A549 (cell line): Measurements from ENCODE around the gene LYPLAL1. TPM values are rescaled to one million over a fixed set of nuclear protein-coding genes. Genes with fewer than 3 reads are reported as not detected.

Experiments used
- ATAC-seq, 2 experiments: fragments of 200-7000 bp in 1 of 2; fragments of >200 bp in 1 of 2; cut with Nextera tagmentation in 1 of 2; cut with Tn5 transposase in 1 of 2; 3 replicates each; pipeline versions ENCODE4 v1.8.0 to v1.9.1; 2018 to 2020; ENCODE audit warnings: mild to moderate bottlenecking in 1 of 2, moderate library complexity in 1 of 2
- CTCF ChIA-PET: fragments of 300-600 bp; sonication (Branson Sonifier 250); formaldehyde crosslinking; extraction: SDS; loops from one replicate; lab custom pipeline; 2021; ENCODE audit warnings: antibody characterized with exemption, inconsistent platforms; lab: Yijun Ruan, JAX
- POLR2A ChIA-PET: fragments of 350-600 bp; formaldehyde crosslinking; extraction: SDS; loops from one replicate; lab custom pipeline; 2021; ENCODE audit warnings: antibody characterized with exemption, inconsistent platforms; lab: Yijun Ruan, JAX
- DNase-seq, 2 experiments: peaks; one replicate each; pipeline versions ENCODE4 v3.0.0 to v3.0.0-alpha.2; 2011 to 2016; ENCODE audit warnings: low read depth in 1 of 2, low spot score in 1 of 2
- FAIRE-seq: peaks from 2 replicates; lab custom pipeline; 2011; peaks lifted over from hg19 to GRCh38; lab: Jason Lieb, UNC
- H3K27ac ChIP-seq, 2 experiments: fragments of >200 bp; sonication (Bioruptor Twin); formaldehyde crosslinking; 3 replicates each; pipeline ENCODE4 v1.5.1; 2016 to 2017
- H3K4me1 ChIP-seq: fragments of >200 bp; sonication (Bioruptor Twin); formaldehyde crosslinking; 3 replicates; pipeline ENCODE4 v1.6.1; 2016
- H3K4me2 ChIP-seq: fragments of >200 bp; sonication (Bioruptor Twin); formaldehyde crosslinking; 3 replicates; pipeline ENCODE4 v1.6.1; 2016
- H3K4me3 ChIP-seq: fragments of >200 bp; sonication (Bioruptor Twin); formaldehyde crosslinking; 3 replicates; pipeline ENCODE4 v1.5.1; 2016
- H3K9me3 ChIP-seq: fragments of >200 bp; sonication (Bioruptor Twin); formaldehyde crosslinking; 3 replicates; pipeline ENCODE4 v1.6.1; 2016
- CEBPB ChIP-seq, 2 experiments: fragments of >200 bp in 1 of 2; sonication (Bioruptor Twin) in 1 of 2; formaldehyde crosslinking in 1 of 2; IDR thresholded peaks; 2 replicates each; pipeline ENCODE4 v1.6.1; 2012 to 2016
- ESRRA ChIP-seq: fragments of 150-350 bp; IDR thresholded peaks from 2 replicates; pipeline ENCODE4 v1.6.1; 2014; ENCODE audit warnings: mild to moderate bottlenecking, low read length, borderline replicate concordance
- FOXS1 ChIP-seq: fragments of 250-450 bp; sonication (Bioruptor Pico); IDR thresholded peaks from 2 replicates; pipeline ENCODE4 v1.5.0; 2020; ENCODE audit warnings: mild to moderate bottlenecking, moderate library complexity
- MAZ ChIP-seq: fragments of 150-350 bp; IDR thresholded peaks from 2 replicates; pipeline ENCODE4 v1.6.1; 2014; ENCODE audit warnings: antibody characterized with exemption, low read depth, low read length, borderline replicate concordance
- NFE2L2 ChIP-seq: fragments of 150-350 bp; conservative IDR thresholded peaks from 2 replicates; pipeline ENCODE4 v1.6.1; 2014; ENCODE audit warnings: low read length
- PHF8 ChIP-seq: fragments of 200-600 bp; sonication (generic); IDR thresholded peaks from 2 replicates; pipeline ENCODE4 v1.6.1; 2016; ENCODE audit warnings: low read depth, mild to moderate bottlenecking, antibody characterized with exemption, moderate library complexity, borderline replicate concordance
- POLR2A ChIP-seq: IDR thresholded peaks from 2 replicates; pipeline ENCODE4 v1.6.1; 2012; ENCODE audit warnings: mild to moderate bottlenecking, low read length
- RFX5 ChIP-seq: fragments of 450-650 bp; IDR thresholded peaks from 2 replicates; pipeline ENCODE4 v1.7.1; 2014; ENCODE audit warnings: antibody characterized with exemption, mild to moderate bottlenecking, moderate library complexity
- ZNF302 ChIP-seq: fragments of 250-450 bp; sonication (Bioruptor Pico); IDR thresholded peaks from 2 replicates; pipeline ENCODE4 v1.9.0; 2021; ENCODE audit warnings: inconsistent platforms, mild to moderate bottlenecking, moderate library complexity
- WGBS: methylation state at CpG from one replicate; pipeline ENCODE4 v1.1.6; 2017; ENCODE audit errors: missing lambda C conversion rate; 5-methylcytosine and 5-hydroxymethylcytosine counted together
- polyA plus RNA-seq, 4 experiments: library from polyadenylated mRNA; depleted of rRNA in 3 of 4; stranded (reverse); fragments of >200 nt; fragmentation: RNase III in 1 of 4; extraction: RNeasy Plus Mini Kit Qiagen cat#74134 plus additional on column Dnase treatment in 1 of 4; gene quantifications; 2 replicates in 3 of 4; 3 replicates in 1 of 4; pipeline ENCODE4 v1.2.3, GENCODE V29; 2011 to 2017
- TF ChIP-seq, protein P1 (sequence below): IDR thresholded peaks from 2 replicates; pipeline ENCODE4 v1.6.1; 2012
- TF ChIP-seq, protein P2 (sequence below): fragments of >200 bp; sonication (Bioruptor Twin); formaldehyde crosslinking; IDR thresholded peaks from 3 replicates; pipeline ENCODE4 v1.5.1; 2016
- TF ChIP-seq, protein P3 (sequence below): IDR thresholded peaks from 2 replicates; pipeline ENCODE4 v1.6.1; 2012; ENCODE audit warnings: low read depth, borderline replicate concordance

Gene LYPLAL1
- polyA plus RNA-seq, 2 of the 4 experiments (the other 2 are of a cell fraction) = 13.6 to 61.2 TPM

DNA sequence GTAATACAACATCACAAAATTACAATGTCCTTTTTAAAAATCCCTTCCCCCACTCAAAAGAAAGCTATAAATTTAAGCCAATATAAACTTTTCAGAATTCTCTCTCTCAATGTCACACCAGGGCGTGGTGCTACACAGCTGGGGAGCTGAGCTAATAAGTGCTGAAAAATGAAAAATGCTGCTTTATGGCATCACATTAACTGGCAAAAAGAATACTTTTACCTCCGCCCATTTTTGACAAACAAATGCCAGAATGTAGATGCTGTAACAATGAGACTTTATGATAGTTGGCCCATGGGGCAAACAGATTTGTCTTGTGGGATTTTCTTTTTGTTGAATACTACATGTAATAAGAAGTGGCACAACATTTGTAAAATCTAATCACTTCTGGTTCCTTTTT, 12.7 kb upstream of the LYPLAL1 start:
- Histone ChIP-seq H3K4me3 (no peak overlapping the region), H3K4me2 (peak overlapping the region; percentile 27), H3K27ac (no peak overlapping the region), H3K9me3 (no peaks in the 10 kb centered on the region), H3K4me1 (peaks cover 13% of the 10 kb centered on the region)
- TF ChIP-seq, protein P1, sequence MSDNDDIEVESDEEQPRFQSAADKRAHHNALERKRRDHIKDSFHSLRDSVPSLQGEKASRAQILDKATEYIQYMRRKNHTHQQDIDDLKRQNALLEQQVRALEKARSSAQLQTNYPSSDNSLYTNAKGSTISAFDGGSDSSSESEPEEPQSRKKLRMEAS = no peak
- TF ChIP-seq, protein P2, sequence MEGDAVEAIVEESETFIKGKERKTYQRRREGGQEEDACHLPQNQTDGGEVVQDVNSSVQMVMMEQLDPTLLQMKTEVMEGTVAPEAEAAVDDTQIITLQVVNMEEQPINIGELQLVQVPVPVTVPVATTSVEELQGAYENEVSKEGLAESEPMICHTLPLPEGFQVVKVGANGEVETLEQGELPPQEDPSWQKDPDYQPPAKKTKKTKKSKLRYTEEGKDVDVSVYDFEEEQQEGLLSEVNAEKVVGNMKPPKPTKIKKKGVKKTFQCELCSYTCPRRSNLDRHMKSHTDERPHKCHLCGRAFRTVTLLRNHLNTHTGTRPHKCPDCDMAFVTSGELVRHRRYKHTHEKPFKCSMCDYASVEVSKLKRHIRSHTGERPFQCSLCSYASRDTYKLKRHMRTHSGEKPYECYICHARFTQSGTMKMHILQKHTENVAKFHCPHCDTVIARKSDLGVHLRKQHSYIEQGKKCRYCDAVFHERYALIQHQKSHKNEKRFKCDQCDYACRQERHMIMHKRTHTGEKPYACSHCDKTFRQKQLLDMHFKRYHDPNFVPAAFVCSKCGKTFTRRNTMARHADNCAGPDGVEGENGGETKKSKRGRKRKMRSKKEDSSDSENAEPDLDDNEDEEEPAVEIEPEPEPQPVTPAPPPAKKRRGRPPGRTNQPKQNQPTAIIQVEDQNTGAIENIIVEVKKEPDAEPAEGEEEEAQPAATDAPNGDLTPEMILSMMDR = no peak
- TF ChIP-seq RFX5 = no peak
- no peak for TF ChIP-seq MAZ
- TF ChIP-seq ESRRA = no peak
- no peak for TF ChIP-seq PHF8
- no peak for DNase-seq
- ChIA-PET CTCF (interaction anchor here (0.7 to 1.1 kb wide), 2 partner anchors 10 to 715 kb away, joined by 3 read pairs; no protein-coding TSS in a partner anchor), POLR2A (no interaction called here)
- no peak for FAIRE-seq
- ATAC-seq = no peak
- 67% methylated on average over 2 of the region's 2 CpGs for WGBS

DNA sequence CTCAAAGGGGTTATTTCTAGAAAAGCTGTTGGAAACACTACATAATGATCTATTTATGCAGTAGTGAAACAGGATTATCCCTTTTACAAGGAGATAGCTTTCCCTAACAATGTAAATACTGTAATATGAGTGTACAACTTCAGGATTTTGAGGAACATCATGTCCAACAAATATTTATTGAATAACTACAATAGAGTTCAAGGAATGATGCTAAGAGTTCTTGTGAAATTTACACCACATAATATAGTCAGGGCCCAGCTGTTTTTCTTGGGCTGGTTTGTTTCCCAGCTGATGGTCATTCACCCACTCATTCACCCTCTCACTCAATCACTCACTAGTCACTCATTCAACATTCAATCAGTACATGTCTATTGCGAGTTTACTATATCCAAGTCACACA, 12.3 kb upstream of the LYPLAL1 start:
- no peak for TF ChIP-seq NFE2L2
- no peak for TF ChIP-seq POLR2A
- TF ChIP-seq, all 56 proteins: peak for 0
- FAIRE-seq = no peak
- WGBS = 100% methylated on average over 1 of the region's 1 CpG
- Histone ChIP-seq H3K4me1 (peaks cover 13% of the 10 kb centered on the region), H3K9me3 (no peaks in the 10 kb centered on the region), H3K27ac (no peak overlapping the region; a peak in 1 of 6 replicates), H3K4me3 (no peak overlapping the region), H3K4me2 (peak overlapping the region; percentile 27; the same call in 2 of the 3 replicates)
- POLR2A ChIA-PET = no interaction called here
- DNase-seq = no peak
- ATAC-seq = no peak
- CTCF ChIA-PET = interaction anchor here (0.7 to 1.1 kb wide), 2 partner anchors 10 to 715 kb away, joined by 3 read pairs; no protein-coding TSS in a partner anchor

DNA sequence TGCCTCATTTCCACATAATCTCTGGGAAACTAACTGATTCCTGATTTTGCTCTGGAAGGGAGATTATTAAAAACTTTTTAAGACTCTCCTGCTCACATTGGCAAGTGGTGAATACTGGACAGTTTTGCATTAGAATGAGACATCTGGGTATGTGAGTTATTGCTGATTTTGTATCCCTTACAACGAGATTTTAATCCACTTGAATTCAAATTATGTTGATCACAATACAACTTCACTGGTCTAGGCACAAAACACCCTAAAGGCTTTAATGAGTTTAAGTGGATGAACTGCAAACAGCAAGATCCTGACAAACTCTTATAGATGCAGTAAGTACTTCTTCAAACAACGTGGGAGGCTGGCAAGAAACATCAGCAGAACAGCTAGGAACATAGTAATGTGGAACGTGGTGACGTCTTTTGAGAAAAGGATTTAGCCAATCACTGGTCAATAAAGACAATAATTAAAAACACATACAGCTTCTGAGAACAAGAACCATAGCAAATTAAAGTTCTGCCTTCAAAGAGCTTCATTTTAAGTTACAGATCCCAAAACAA, 10.2 kb upstream of the LYPLAL1 start:
- H3K9me3 ChIP-seq = no peaks in the 10 kb centered on the region
- ChIA-PET CTCF (interaction anchor here (1.1 kb wide), 2 partner anchors 9 to 649 kb away, joined by 3 read pairs; no protein-coding TSS in a partner anchor), POLR2A (interaction anchor here (0.7 kb wide), 1 partner anchor 10 kb away, joined by 4 read pairs; the partner anchor contains the start of gene LYPLAL1)
- no peak overlapping the region for H3K4me3 ChIP-seq
- 68% methylated on average over 4 of the region's 4 CpGs for WGBS
- no peak for ATAC-seq
- FAIRE-seq = no peak
- peaks cover 13% of the 10 kb centered on the region for H3K4me1 ChIP-seq
- TF ChIP-seq FOXS1 (CRISPR knock-in tag) = no peak
- TF ChIP-seq, protein P3, sequence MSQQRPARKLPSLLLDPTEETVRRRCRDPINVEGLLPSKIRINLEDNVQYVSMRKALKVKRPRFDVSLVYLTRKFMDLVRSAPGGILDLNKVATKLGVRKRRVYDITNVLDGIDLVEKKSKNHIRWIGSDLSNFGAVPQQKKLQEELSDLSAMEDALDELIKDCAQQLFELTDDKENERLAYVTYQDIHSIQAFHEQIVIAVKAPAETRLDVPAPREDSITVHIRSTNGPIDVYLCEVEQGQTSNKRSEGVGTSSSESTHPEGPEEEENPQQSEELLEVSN = no peak
- DNase-seq = no peak
- no peak overlapping the region for H3K4me2 ChIP-seq
- H3K27ac ChIP-seq = no peak overlapping the region

DNA sequence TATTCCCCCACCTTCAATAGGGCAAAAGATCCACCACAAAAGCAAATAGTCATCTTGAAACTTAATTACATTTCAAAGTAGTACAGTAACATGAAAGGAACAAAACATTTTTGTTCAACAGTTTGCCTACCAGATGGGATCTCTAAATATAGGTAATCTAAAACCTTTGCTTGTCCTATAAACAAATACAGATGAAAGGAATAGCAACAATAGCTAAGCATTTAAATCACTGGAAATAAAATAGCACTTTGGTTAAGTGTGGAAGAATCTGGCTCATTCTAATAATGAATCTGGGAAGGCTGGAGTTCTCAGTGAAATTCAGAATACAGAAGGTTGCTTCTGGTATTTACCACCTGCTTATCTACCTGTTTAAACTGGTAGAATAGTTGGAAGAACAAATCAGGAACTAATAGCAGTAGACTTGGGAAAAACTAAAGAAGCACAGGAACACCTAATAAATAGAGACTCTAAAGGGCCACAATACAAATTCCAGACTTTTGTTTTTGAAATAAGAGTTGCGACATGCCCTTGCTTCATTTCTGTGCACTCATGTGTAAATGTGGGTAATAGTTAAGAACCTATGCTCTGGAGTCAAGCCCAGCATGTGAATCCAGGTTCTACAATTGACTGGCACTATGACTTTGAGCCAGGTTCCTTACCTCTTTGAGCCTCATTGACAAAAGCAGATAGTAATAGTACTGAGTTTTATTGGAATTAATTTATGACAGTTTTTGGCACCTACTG, 2.3 kb upstream of the LYPLAL1 start:
- ATAC-seq (no peak), FAIRE-seq (peak; percentile 51), DNase-seq (no peak)
- H3K9me3 ChIP-seq = no peaks in the 10 kb centered on the region
- POLR2A ChIA-PET = interaction anchor here (0.6 kb wide), 1 partner anchor 52 kb away, joined by 3 read pairs; no protein-coding TSS in a partner anchor
- peak overlapping the region in 1 of 2 experiments; percentile 25; a peak in 1 of 6 replicates for H3K27ac ChIP-seq
- TF ChIP-seq CEBPB (IDR thresholded peaks at IDR 0.05) (peak in 1 of 2 experiments; percentile 46; a peak in 1 of 4 replicates), ZNF302 (CRISPR knock-in tag) (no peak)
- no peak overlapping the region for H3K4me2 ChIP-seq
- CTCF ChIA-PET = interaction anchor here (0.7 kb wide), 1 partner anchor 10 kb away, joined by 3 read pairs; no protein-coding TSS in a partner anchor
- H3K4me3 ChIP-seq = no peak overlapping the region
- peaks cover 19% of the 10 kb centered on the region for H3K4me1 ChIP-seq
- 97% methylated on average over 1 of the region's 1 CpG for WGBS
